HepG2 (cell line): ENCODE measurements around the gene ARHGAP33. TPM values are rescaled to one million over a fixed set of nuclear protein-coding genes. Genes with fewer than 3 reads are reported as not detected.

Experiments used
- ATAC-seq: fragments of 200-7000 bp; cut with Tn5 transposase; 3 replicates; pipeline ENCODE4 v1.9.1; 2020; ENCODE audit warnings: mild to moderate bottlenecking, moderate library complexity
- BruUV-seq: library from RNA; stranded (reverse); fragments of 400-500 nt; replicated peaks from 2 replicates; lab custom pipeline; 2021; lab: Mats Ljungman, UMichigan
- CTCF ChIA-PET: fragments of 300-600 bp; formaldehyde crosslinking; extraction: SDS; loops from one replicate; lab custom pipeline; 2021; ENCODE audit warnings: low total read pairs, inconsistent platforms, low intra/inter-chr PET ratio; lab: Yijun Ruan, JAX
- POLR2A ChIA-PET: fragments of 350-600 bp; sonication (Branson Sonifier 250); formaldehyde crosslinking; loops from one replicate; lab custom pipeline; 2020; ENCODE audit warnings: antibody characterized with exemption, inconsistent platforms; lab: Yijun Ruan, JAX
- DNase-seq: peaks from one replicate; pipeline ENCODE4 v3.0.0-alpha.2; 2015; ENCODE audit warnings: low spot score
- FAIRE-seq: peaks from 3 replicates; lab custom pipeline; 2011; peaks lifted over from hg19 to GRCh38; lab: Jason Lieb, UNC
- H2AFZ ChIP-seq: one replicate; pipeline ENCODE4 v1.6.1; 2011; ENCODE audit warnings: low read length, inconsistent platforms
- H3K27ac ChIP-seq: fragments of 300-600 bp; 3 replicates; pipeline ENCODE4 v1.8.0; 2011; ENCODE audit warnings: mixed run types, mild to moderate bottlenecking, mixed read lengths, low read length, inconsistent platforms; ENCODE audit not compliant: insufficient read depth; ENCODE audit errors: extremely low read length
- H3K27me3 ChIP-seq, 2 experiments: fragments of 200-600 bp in 1 of 2; 2 replicates in 1 of 2; 3 replicates in 1 of 2; pipeline versions ENCODE4 v1.6.0 to v1.8.0; 2011; ENCODE audit warnings: low read length in 2 of 2, mild to moderate bottlenecking in 2 of 2, moderate library complexity in 2 of 2, inconsistent platforms in 1 of 2; ENCODE audit not compliant: insufficient read depth in 2 of 2, control insufficient read depth in 1 of 2
- H3K36me3 ChIP-seq, 2 experiments: fragments of 200-600 bp in 1 of 2; replicated peaks in 1 of 2; 2 replicates in 1 of 2; 3 replicates in 1 of 2; pipeline versions ENCODE4 v1.5.1 to v1.8.0; 2011; ENCODE audit warnings: low read length in 2 of 2, inconsistent platforms in 1 of 2; ENCODE audit not compliant: insufficient read depth in 2 of 2, control insufficient read depth in 1 of 2
- H3K4me1 ChIP-seq: 2 replicates; pipeline ENCODE4 v1.5.1; 2012; ENCODE audit warnings: low read length, inconsistent platforms; ENCODE audit not compliant: insufficient read depth
- H3K4me2 ChIP-seq: 2 replicates; pipeline ENCODE4 v1.6.0; 2011; ENCODE audit warnings: low read depth, low read length, inconsistent platforms
- H3K4me3 ChIP-seq, 3 experiments: fragments of 200-600 bp in 1 of 3; sonication (generic), shearing (Covaris generic) in 1 of 3; replicated peaks in 1 of 3; 2 replicates each; pipeline ENCODE4 v1.5.1; 2011 to 2016; ENCODE audit warnings: low read length in 3 of 3, inconsistent platforms in 2 of 3, low read depth in 2 of 3, mild to moderate bottlenecking in 2 of 3, control low read depth in 1 of 3, mixed read lengths in 1 of 3; ENCODE audit not compliant: insufficient read depth in 1 of 3
- H3K79me2 ChIP-seq: one replicate; pipeline ENCODE4 v1.6.1; 2011; ENCODE audit warnings: low read length, inconsistent platforms; ENCODE audit not compliant: insufficient read depth
- H3K9ac ChIP-seq: 2 replicates; pipeline ENCODE4 v1.6.0; 2011; ENCODE audit warnings: mild to moderate bottlenecking, low read depth, low read length, inconsistent platforms; ENCODE audit not compliant: insufficient read depth
- H3K9me3 ChIP-seq: 2 replicates; pipeline ENCODE4 v1.5.1; 2012; ENCODE audit warnings: mild to moderate bottlenecking, low read length
- H4K20me1 ChIP-seq: 2 replicates; pipeline ENCODE4 v1.6.0; 2011; ENCODE audit warnings: inconsistent platforms, mild to moderate bottlenecking, low read length, moderate library complexity; ENCODE audit not compliant: insufficient read depth
- MED8 ChIP-seq: sonication (generic); formaldehyde crosslinking; IDR thresholded peaks from 2 replicates; pipeline ENCODE4 v1.8.1; 2023; ENCODE audit warnings: mild to moderate bottlenecking, missing genetic modification reagents; ENCODE audit not compliant: insufficient replicate concordance
- PITX1 ChIP-seq: sonication (generic); formaldehyde crosslinking; IDR thresholded peaks from 2 replicates; pipeline ENCODE4 v1.5.1; 2020; ENCODE audit warnings: mild to moderate bottlenecking, missing genetic modification reagents
- SMAD3 ChIP-seq: sonication (generic); formaldehyde crosslinking; IDR thresholded peaks from 2 replicates; pipeline ENCODE4 v1.4.0; 2020; ENCODE audit warnings: missing genetic modification reagents
- SRF ChIP-seq: IDR thresholded peaks from 2 replicates; pipeline ENCODE4 v1.6.1; 2011; ENCODE audit warnings: mild to moderate bottlenecking, low read depth, low read length, moderate library complexity
- ZBTB7B ChIP-seq: sonication (generic); formaldehyde crosslinking; IDR thresholded peaks from 2 replicates; pipeline ENCODE4 v1.4.0; 2020; ENCODE audit warnings: missing genetic modification reagents
- ZNF10 ChIP-seq: sonication (generic); formaldehyde crosslinking; IDR thresholded peaks from 2 replicates; pipeline ENCODE4 v1.4.0; 2020; ENCODE audit warnings: mild to moderate bottlenecking, low read depth, missing genetic modification reagents, borderline replicate concordance
- ZNF598 ChIP-seq: sonication (generic); formaldehyde crosslinking; IDR thresholded peaks from 2 replicates; pipeline ENCODE4 v1.5.1; 2020; ENCODE audit warnings: mild to moderate bottlenecking, missing genetic modification reagents, borderline replicate concordance
- ZNF773 ChIP-seq: sonication (generic); formaldehyde crosslinking; IDR thresholded peaks from 2 replicates; pipeline ENCODE4 v1.4.0; 2020; ENCODE audit warnings: missing genetic modification reagents, borderline replicate concordance
- WGBS: methylation state at CpG from one replicate; pipeline ENCODE4 v1.1.6; 2017; ENCODE audit warnings: low lambda C conversion rate; 5-methylcytosine and 5-hydroxymethylcytosine counted together
- in situ Hi-C: cut with HindIII; loops from 2 replicates; pipeline ENCODE4 v1.10.0; 2017; ENCODE audit warnings: low pct_unique_long_range_greater_than_20kb; ENCODE audit not compliant: extremely low pct_ligation_motif_present
- intact Hi-C: fragments of 100-400 bp; cut with micrococcal nuclease; formaldehyde crosslinking; loops from one replicate; pipeline ENCODE4 v1.10.0; 2022; ENCODE audit not compliant: unreplicated experiment
- polyA plus RNA-seq, 8 experiments: library from polyadenylated mRNA; depleted of rRNA in 3 of 8; stranded (reverse) in 7 of 8; unstranded in 1 of 8; fragments of >200 nt; fragmentation: Illumina TruSeq in 4 of 8; extraction: Trizol in 4 of 8; gene quantifications; 2 replicates each; pipeline versions ENCODE4 v1.2.1 to v1.2.3, GENCODE V29; 2011 to 2016; ENCODE audit warnings: low read depth in 4 of 8, missing spikeins in 1 of 8, mixed read lengths in 1 of 8; ENCODE audit not compliant: insufficient read depth in 1 of 8
- total RNA-seq, 5 experiments: library from RNA; depleted of rRNA; stranded (reverse); fragments of >200 nt; fragmentation: Illumina TruSeq; extraction: Trizol; gene quantifications; 2 replicates each; pipeline ENCODE4 v1.2.3, GENCODE V29; 2016; ENCODE audit warnings: low read depth in 1 of 5
- TF ChIP-seq, protein P1 (sequence below): sonication (generic); formaldehyde crosslinking; IDR thresholded peaks from 2 replicates; pipeline ENCODE4 v1.4.0; 2020; ENCODE audit warnings: missing genetic modification reagents

ARHGAP33 gene
- total and polyA plus RNA-seq, 2 of the 13 experiments (the other 11 are each of a cell fraction or from before 2014, with no cell fraction given): 1.3 to 2.7 TPM

DNA sequence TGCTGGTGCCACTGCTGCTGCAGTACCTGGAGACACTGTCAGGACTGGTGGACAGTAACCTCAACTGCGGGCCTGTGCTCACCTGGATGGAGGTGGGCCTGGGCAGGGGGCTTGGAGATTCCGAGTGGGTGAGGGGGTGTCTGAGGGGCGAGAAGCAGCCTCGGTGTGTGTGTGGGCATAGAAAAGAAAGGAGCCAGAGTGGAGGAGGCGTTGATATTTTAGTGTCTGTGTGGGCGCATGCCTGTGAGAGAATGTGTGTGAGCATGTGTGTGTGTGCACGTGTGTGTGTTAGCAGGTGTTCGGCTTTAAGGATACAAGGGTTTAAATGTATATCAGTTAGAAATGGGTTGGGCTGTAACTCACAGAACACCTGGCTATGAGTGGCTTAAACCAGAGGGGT is 3.7 kb downstream of the ARHGAP33 start:
- WGBS: 94% methylated on average over 8 of the region's 8 CpGs
- no peaks in the 10 kb centered on the region for H4K20me1 ChIP-seq

More for the DNA sequence above, 3.7 kb downstream of the ARHGAP33 start:
- no peak for ATAC-seq
- Histone ChIP-seq H3K36me3 (peaks cover 0 to 2% of the 10 kb centered on the region in 2 experiments; a peak in 2 of 5 replicates), H2AFZ (no peak overlapping the region), H3K9ac (no peak overlapping the region), H3K4me1 (peaks cover 47% of the 10 kb centered on the region), H3K27ac (no peak overlapping the region), H3K79me2 (no peaks in the 10 kb centered on the region), H3K4me2 (no peak overlapping the region), H3K4me3 (no peak overlapping the region), H3K9me3 (no peaks in the 10 kb centered on the region), H3K27me3 (no peaks in the 10 kb centered on the region)
- in situ Hi-C loops (no loop called here), intact Hi-C loops (loop anchor here (5.0 kb wide), 1 partner anchor 33 kb away; the partner anchor contains the start of gene PRODH2)
- no peak for FAIRE-seq
- POLR2A ChIA-PET: no interaction called here
- TF ChIP-seq, protein P1, sequence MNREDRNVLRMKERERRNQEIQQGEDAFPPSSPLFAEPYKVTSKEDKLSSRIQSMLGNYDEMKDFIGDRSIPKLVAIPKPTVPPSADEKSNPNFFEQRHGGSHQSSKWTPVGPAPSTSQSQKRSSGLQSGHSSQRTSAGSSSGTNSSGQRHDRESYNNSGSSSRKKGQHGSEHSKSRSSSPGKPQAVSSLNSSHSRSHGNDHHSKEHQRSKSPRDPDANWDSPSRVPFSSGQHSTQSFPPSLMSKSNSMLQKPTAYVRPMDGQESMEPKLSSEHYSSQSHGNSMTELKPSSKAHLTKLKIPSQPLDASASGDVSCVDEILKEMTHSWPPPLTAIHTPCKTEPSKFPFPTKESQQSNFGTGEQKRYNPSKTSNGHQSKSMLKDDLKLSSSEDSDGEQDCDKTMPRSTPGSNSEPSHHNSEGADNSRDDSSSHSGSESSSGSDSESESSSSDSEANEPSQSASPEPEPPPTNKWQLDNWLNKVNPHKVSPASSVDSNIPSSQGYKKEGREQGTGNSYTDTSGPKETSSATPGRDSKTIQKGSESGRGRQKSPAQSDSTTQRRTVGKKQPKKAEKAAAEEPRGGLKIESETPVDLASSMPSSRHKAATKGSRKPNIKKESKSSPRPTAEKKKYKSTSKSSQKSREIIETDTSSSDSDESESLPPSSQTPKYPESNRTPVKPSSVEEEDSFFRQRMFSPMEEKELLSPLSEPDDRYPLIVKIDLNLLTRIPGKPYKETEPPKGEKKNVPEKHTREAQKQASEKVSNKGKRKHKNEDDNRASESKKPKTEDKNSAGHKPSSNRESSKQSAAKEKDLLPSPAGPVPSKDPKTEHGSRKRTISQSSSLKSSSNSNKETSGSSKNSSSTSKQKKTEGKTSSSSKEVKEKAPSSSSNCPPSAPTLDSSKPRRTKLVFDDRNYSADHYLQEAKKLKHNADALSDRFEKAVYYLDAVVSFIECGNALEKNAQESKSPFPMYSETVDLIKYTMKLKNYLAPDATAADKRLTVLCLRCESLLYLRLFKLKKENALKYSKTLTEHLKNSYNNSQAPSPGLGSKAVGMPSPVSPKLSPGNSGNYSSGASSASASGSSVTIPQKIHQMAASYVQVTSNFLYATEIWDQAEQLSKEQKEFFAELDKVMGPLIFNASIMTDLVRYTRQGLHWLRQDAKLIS (CRISPR knock-in tag): no peak
- TF ChIP-seq MED8 (CRISPR knock-in tag): no peak
- no peak for TF ChIP-seq ZNF598 (CRISPR knock-in tag)
- TF ChIP-seq SRF: no peak
- no peak for TF ChIP-seq ZNF773
- TF ChIP-seq PITX1 (CRISPR knock-in tag): no peak
- no peak for TF ChIP-seq ZBTB7B (CRISPR knock-in tag)
- no peak for TF ChIP-seq ZNF10 (CRISPR knock-in tag)
- TF ChIP-seq SMAD3 (CRISPR knock-in tag): no peak
- BruUV-seq: no TSS peak
- CTCF ChIA-PET: no interaction called here
- DNase-seq: no peak
